Measurements from ENCODE around the gene SLC6A11.

The SLC6A11 gene

GRCh38 chr3:10814623-10815022 is 1.4 kb upstream of the SLC6A11 start:
- no peak overlapping the region for H3K9ac ChIP-seq (ENCODE audit: low read length)
- H3K18ac ChIP-seq (ENCODE audit: low read depth in 1 of 2, low read length in 2 of 2), result no peak overlapping the region
- no peak overlapping the region for H2AK5ac ChIP-seq (ENCODE audit: low read length, severe bottlenecking)
- no peak overlapping the region for H4K8ac ChIP-seq (ENCODE audit: low read length)
- H3K14ac ChIP-seq (ENCODE audit: low read length in 2 of 2), result no peak overlapping the region
- 70% methylated on average over 7 of the region's 7 CpGs for WGBS
- H2BK120ac ChIP-seq (ENCODE audit: low read depth, low read length), result no peak overlapping the region
- no peak for DNase-seq
- H2BK5ac ChIP-seq (ENCODE audit: low read depth, low read length, poor library complexity, severe bottlenecking), result no peak overlapping the region
- H3K36me3 ChIP-seq (ENCODE audit: control insufficient read depth in 1 of 2, insufficient read depth in 2 of 2, low read depth in 1 of 2, low read length in 2 of 2), result no peaks in the 10 kb centered on the region
- H3K27ac ChIP-seq (ENCODE audit: low read length, poor library complexity, severe bottlenecking), result no peak overlapping the region
- no peak overlapping the region for H3K23ac ChIP-seq (ENCODE audit: low read length in 2 of 2)
- H4K91ac ChIP-seq (ENCODE audit: low read length), result no peak overlapping the region
- H3K4me2 ChIP-seq (ENCODE audit: low read length, poor library complexity, severe bottlenecking), result no peak overlapping the region
- H2BK12ac ChIP-seq (ENCODE audit: low read length in 2 of 2), result no peak overlapping the region
- no peak overlapping the region for H2AFZ ChIP-seq (ENCODE audit: low read depth, low read length)
- H3K79me1 ChIP-seq (replicated peaks; ENCODE audit: low read length, poor library complexity, severe bottlenecking), result no peaks in the 10 kb centered on the region
- no peak overlapping the region for H3K4me3 ChIP-seq (ENCODE audit: insufficient read depth in 1 of 2, low read depth in 1 of 2, low read length in 2 of 2)
- peak overlapping the region; percentile 33 for H2BK15ac ChIP-seq (ENCODE audit: low read depth, poor library complexity, severe bottlenecking)
- H3K9me3 ChIP-seq (ENCODE audit: control insufficient read depth, low read length), result no peaks in the 10 kb centered on the region
- H3K4me1 ChIP-seq (ENCODE audit: control insufficient read depth, insufficient read depth, low read depth, low read length), result no peaks in the 10 kb centered on the region
- H3K4ac ChIP-seq (ENCODE audit: low read depth in 1 of 2, low read length in 2 of 2), result no peak overlapping the region
- peaks cover 0 to 66% of the 10 kb centered on the region in 2 experiments for H3K27me3 ChIP-seq (ENCODE audit: control insufficient read depth in 1 of 2, insufficient read depth in 1 of 2, low read length in 2 of 2)

GRCh38 chr3:10815487-10815886 is 541 bp upstream of the SLC6A11 start:
- no peak overlapping the region for H2AK5ac ChIP-seq (ENCODE audit: low read length, severe bottlenecking)
- no peak overlapping the region for H2BK12ac ChIP-seq (ENCODE audit: low read length in 2 of 2)
- H2BK5ac ChIP-seq (ENCODE audit: low read depth, low read length, poor library complexity, severe bottlenecking), result no peak overlapping the region
- peaks cover 0 to 68% of the 10 kb centered on the region in 2 experiments for H3K27me3 ChIP-seq (ENCODE audit: control insufficient read depth in 1 of 2, insufficient read depth in 1 of 2, low read length in 2 of 2)
- H2BK120ac ChIP-seq (ENCODE audit: low read depth, low read length), result no peak overlapping the region
- H4K91ac ChIP-seq (ENCODE audit: low read length), result no peak overlapping the region
- no peak for DNase-seq
- no peak overlapping the region for H2BK15ac ChIP-seq (ENCODE audit: low read depth, poor library complexity, severe bottlenecking)
- H3K14ac ChIP-seq (ENCODE audit: low read length in 2 of 2), result no peak overlapping the region
- H4K8ac ChIP-seq (ENCODE audit: low read length), result no peak overlapping the region
- no peak overlapping the region for H2AFZ ChIP-seq (ENCODE audit: low read depth, low read length)
- no peak overlapping the region for H3K4me2 ChIP-seq (ENCODE audit: low read length, poor library complexity, severe bottlenecking)
- H3K9me3 ChIP-seq (ENCODE audit: control insufficient read depth, low read length), result no peaks in the 10 kb centered on the region
- no peaks in the 10 kb centered on the region for H3K79me1 ChIP-seq (replicated peaks; ENCODE audit: low read length, poor library complexity, severe bottlenecking)
- H3K9ac ChIP-seq (ENCODE audit: low read length), result no peak overlapping the region
- H3K4me3 ChIP-seq (ENCODE audit: insufficient read depth in 1 of 2, low read depth in 1 of 2, low read length in 2 of 2), result no peak overlapping the region
- WGBS, result 79% methylated on average over 10 of the region's 10 CpGs
- no peak overlapping the region for H3K4ac ChIP-seq (ENCODE audit: low read depth in 1 of 2, low read length in 2 of 2)
- H3K18ac ChIP-seq (ENCODE audit: low read depth in 1 of 2, low read length in 2 of 2), result no peak overlapping the region
- H3K23ac ChIP-seq (ENCODE audit: low read length in 2 of 2), result no peak overlapping the region
- no peaks in the 10 kb centered on the region for H3K4me1 ChIP-seq (ENCODE audit: control insufficient read depth, insufficient read depth, low read depth, low read length)
- no peaks in the 10 kb centered on the region for H3K36me3 ChIP-seq (ENCODE audit: control insufficient read depth in 1 of 2, insufficient read depth in 2 of 2, low read depth in 1 of 2, low read length in 2 of 2)
- H3K27ac ChIP-seq (ENCODE audit: low read length, poor library complexity, severe bottlenecking), result no peak overlapping the region

- no peak overlapping the region for H3K4ac ChIP-seq (ENCODE audit: low read depth in 1 of 2, low read length in 2 of 2)
- H3K27me3 ChIP-seq (ENCODE audit: control insufficient read depth in 1 of 2, insufficient read depth in 1 of 2, low read length in 2 of 2), result peaks cover 0 to 64% of the 10 kb centered on the region in 2 experiments
- no peak overlapping the region for H2AK5ac ChIP-seq (ENCODE audit: low read length, severe bottlenecking)
- H3K4me3 ChIP-seq (ENCODE audit: insufficient read depth in 1 of 2, low read depth in 1 of 2, low read length in 2 of 2), result no peak overlapping the region
- H3K27ac ChIP-seq (ENCODE audit: low read length, poor library complexity, severe bottlenecking), result no peak overlapping the region
- H4K8ac ChIP-seq (ENCODE audit: low read length), result no peak overlapping the region
- H2BK120ac ChIP-seq (ENCODE audit: low read depth, low read length), result no peak overlapping the region
- no peak overlapping the region for H2AFZ ChIP-seq (ENCODE audit: low read depth, low read length)
- H3K14ac ChIP-seq (ENCODE audit: low read length in 2 of 2), result no peak overlapping the region
- H2BK5ac ChIP-seq (ENCODE audit: low read depth, low read length, poor library complexity, severe bottlenecking), result no peak overlapping the region
- H4K91ac ChIP-seq (ENCODE audit: low read length), result no peak overlapping the region
- H3K18ac ChIP-seq (ENCODE audit: low read depth in 1 of 2, low read length in 2 of 2), result no peak overlapping the region
- DNase-seq, result no peak
- H3K23ac ChIP-seq (ENCODE audit: low read length in 2 of 2), result no peak overlapping the region
- no peak overlapping the region for H3K9ac ChIP-seq (ENCODE audit: low read length)
- no peak overlapping the region for H2BK15ac ChIP-seq (ENCODE audit: low read depth, poor library complexity, severe bottlenecking)
- no peaks in the 10 kb centered on the region for H3K79me1 ChIP-seq (replicated peaks; ENCODE audit: low read length, poor library complexity, severe bottlenecking)
- no peak overlapping the region for H2BK12ac ChIP-seq (ENCODE audit: low read length in 2 of 2)
- no peaks in the 10 kb centered on the region for H3K4me1 ChIP-seq (ENCODE audit: control insufficient read depth, insufficient read depth, low read depth, low read length)
- H3K9me3 ChIP-seq (ENCODE audit: control insufficient read depth, low read length), result no peaks in the 10 kb centered on the region
- no peaks in the 10 kb centered on the region for H3K36me3 ChIP-seq (ENCODE audit: control insufficient read depth in 1 of 2, insufficient read depth in 2 of 2, low read depth in 1 of 2, low read length in 2 of 2)
- H3K4me2 ChIP-seq (ENCODE audit: low read length, poor library complexity, severe bottlenecking), result no peak overlapping the region
- 66% methylated on average over 10 of the region's 10 CpGs for WGBS
Measured at GRCh38 chr3:10816863-10817253, 830 bp downstream of the SLC6A11 start.

- no peaks in the 10 kb centered on the region for H3K9me3 ChIP-seq (ENCODE audit: control insufficient read depth, low read length)
- no peak overlapping the region for H3K23ac ChIP-seq (ENCODE audit: low read length in 2 of 2)
- H3K9ac ChIP-seq (ENCODE audit: low read length), result no peak overlapping the region
- H4K8ac ChIP-seq (ENCODE audit: low read length), result no peak overlapping the region
- no peak overlapping the region for H3K4ac ChIP-seq (ENCODE audit: low read depth in 1 of 2, low read length in 2 of 2)
- no peaks in the 10 kb centered on the region for H3K79me1 ChIP-seq (replicated peaks; ENCODE audit: low read length, poor library complexity, severe bottlenecking)
- H3K36me3 ChIP-seq (ENCODE audit: control insufficient read depth in 1 of 2, insufficient read depth in 2 of 2, low read depth in 1 of 2, low read length in 2 of 2), result no peaks in the 10 kb centered on the region
- H3K27me3 ChIP-seq (ENCODE audit: control insufficient read depth in 1 of 2, insufficient read depth in 1 of 2, low read length in 2 of 2), result peaks cover 0 to 64% of the 10 kb centered on the region in 2 experiments
- DNase-seq, result no peak
- no peak overlapping the region for H2BK15ac ChIP-seq (ENCODE audit: low read depth, poor library complexity, severe bottlenecking)
- H3K4me1 ChIP-seq (ENCODE audit: control insufficient read depth, insufficient read depth, low read depth, low read length), result no peaks in the 10 kb centered on the region
- H3K4me3 ChIP-seq (ENCODE audit: insufficient read depth in 1 of 2, low read depth in 1 of 2, low read length in 2 of 2), result no peak overlapping the region
- no peak overlapping the region for H3K4me2 ChIP-seq (ENCODE audit: low read length, poor library complexity, severe bottlenecking)
- H3K14ac ChIP-seq (ENCODE audit: low read length in 2 of 2), result no peak overlapping the region
- H2BK5ac ChIP-seq (ENCODE audit: low read depth, low read length, poor library complexity, severe bottlenecking), result no peak overlapping the region
- H2AK5ac ChIP-seq (ENCODE audit: low read length, severe bottlenecking), result no peak overlapping the region
- H3K27ac ChIP-seq (ENCODE audit: low read length, poor library complexity, severe bottlenecking), result no peak overlapping the region
- H2BK120ac ChIP-seq (ENCODE audit: low read depth, low read length), result no peak overlapping the region
- WGBS, result 71% methylated on average over 11 of the region's 11 CpGs
- H3K18ac ChIP-seq (ENCODE audit: low read depth in 1 of 2, low read length in 2 of 2), result no peak overlapping the region
- no peak overlapping the region for H4K91ac ChIP-seq (ENCODE audit: low read length)
- H2AFZ ChIP-seq (ENCODE audit: low read depth, low read length), result no peak overlapping the region
- H2BK12ac ChIP-seq (ENCODE audit: low read length in 2 of 2), result no peak overlapping the region
Measured at GRCh38 chr3:10817506-10817905, 1.5 kb downstream of the SLC6A11 start.
